NCI-H1105 (cell line): ENCODE measurements around the gene HSCB.
"Not testable (repeated sequence)": the region's sequence is repeated elsewhere in the genome, so short reads cannot be mapped to it uniquely, and the experiment has no call there.

Experiments used
- DNase-seq: peaks from one replicate; lab custom pipeline; 2025; lab: John Stamatoyannopoulos, UW

Gene HSCB

DNA sequence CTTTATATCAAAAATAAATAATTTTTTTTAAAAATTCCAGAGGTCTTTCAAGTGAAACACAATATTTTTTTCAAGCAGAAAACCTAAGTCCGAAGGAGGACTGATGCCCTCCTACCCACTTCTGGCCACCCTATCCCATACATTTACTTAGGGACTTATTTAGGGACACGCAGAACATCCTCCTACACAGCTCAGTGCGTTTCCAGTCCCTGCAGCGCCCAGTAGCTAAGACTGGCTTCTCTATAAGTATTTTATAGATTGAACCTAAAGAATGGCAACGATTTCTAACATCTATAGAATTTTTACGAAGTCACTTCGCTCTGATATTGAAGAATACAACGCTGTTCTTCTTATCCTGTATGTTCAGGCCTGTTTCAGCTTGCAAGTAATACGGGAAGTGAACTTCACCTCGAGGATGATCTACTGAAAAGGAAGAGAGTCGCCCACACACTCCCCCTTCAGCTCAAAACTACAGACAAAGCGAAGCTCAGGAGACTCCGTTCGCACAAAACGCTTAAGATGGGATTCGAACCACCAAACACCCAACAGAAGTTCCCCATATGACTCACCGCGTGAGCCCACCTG is 547 bp upstream of the HSCB start:
- no peak for DNase-seq

DNA sequence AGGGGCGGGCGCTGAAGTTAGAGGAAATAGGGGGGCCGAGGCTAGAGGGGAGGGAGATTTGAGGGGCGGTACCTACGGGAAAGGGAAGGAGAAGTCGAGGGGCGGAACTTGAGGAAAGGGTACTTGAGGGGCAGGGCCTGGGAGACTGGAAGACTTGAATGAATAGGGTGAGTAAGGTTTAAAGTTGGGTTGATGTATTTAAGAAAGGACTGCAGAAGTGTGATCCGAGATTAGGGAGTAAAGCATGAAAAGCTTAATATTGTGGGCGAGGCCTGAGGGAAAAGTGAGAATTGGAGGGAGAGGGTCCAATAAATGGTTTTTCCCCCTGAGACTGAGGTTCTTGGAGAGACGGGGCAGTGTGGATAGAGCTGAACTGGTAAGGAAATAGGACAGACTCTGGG is 723 bp downstream of the HSCB start:
- no peak for DNase-seq

- no peak for DNase-seq
Measured at GRCh38 chr22:28743852-28744251, 2.0 kb downstream of the HSCB start.

DNA sequence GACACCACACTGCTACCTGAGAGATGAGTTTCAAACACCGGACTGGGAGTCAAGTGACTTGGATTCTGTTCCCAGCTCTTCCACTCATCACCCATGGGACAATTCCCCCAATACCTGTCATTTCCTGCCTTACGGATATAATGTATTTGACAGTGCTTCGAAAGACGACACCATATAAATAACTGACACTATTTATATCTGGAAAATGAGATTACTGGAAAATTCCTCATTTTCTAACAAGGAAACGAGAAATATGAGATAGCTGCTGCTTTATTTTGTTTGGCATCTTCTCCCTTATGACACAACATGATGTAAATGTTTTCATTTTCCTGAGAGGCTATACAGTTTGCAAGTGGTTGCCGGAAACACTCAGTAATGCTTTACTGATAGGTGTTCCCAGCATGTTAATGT is 8.6 kb downstream of the HSCB start:
- no peak for DNase-seq

GRCh38 chr22:28754512-28754911 is 12.7 kb downstream of the HSCB start:
- not testable (repeated sequence) for DNase-seq

- DNase-seq = peak; percentile 6
Measured at GRCh38 chr22:28759861-28760560, 18.2 kb downstream of the HSCB start.

DNA sequence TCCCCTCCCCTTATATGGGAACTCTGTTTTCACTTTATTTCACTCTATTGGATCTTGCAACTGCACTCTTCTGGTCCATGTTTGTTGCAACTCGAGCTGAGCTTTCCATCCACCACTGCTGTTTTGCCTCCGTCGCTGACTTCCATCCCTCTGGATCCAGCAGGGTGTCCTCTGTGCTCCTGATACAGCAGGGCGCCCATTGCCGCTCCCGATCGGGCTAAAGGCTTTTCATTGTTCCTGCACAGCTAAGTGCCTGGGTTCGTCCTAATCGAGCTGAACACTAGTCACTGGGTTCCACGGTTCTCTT is 19.6 kb downstream of the HSCB start:
- no peak for DNase-seq

- not testable (repeated sequence) for DNase-seq
Measured at GRCh38 chr22:28762000-28762399, 20.2 kb downstream of the HSCB start.

- DNase-seq = no peak
Measured at GRCh38 chr22:28766628-28767027, 24.8 kb downstream of the HSCB start.

GRCh38 chr22:28768701-28769393 is 27.0 kb downstream of the HSCB start:
- no peak for DNase-seq

DNA sequence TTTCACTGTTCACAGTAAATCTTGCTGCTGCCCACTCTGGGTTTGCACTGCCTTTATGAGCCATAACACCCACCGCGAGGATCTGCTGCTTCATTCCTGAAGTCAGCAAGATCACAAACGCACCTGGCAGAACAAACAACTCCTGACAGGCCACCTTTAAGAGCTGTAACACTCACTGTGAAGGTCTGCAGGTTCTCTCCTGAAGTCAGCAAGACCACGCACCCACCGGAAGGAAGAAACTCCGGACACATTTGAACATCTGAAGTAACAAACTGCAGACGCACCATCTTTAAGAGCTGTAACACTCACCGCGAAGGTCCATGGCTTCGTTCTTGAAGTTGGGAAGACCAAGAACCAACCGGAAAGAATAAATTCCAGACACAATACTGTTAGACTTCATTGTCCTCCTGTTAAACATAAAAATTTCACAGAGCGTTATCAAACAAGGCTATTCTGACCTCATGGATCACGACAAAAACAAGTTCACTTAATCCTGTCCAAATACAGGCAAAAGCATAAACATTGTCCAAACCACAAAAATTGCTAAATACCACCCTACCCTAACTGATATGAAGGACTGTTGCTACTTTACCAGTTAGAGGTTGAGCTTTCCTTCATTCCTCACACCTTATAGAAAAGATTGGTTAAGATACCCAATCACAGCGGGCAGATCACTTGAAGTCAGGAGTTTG is 27.7 kb downstream of the HSCB start:
- no peak for DNase-seq

GRCh38 chr22:28771195-28771791 is 29.5 kb downstream of the HSCB start:
- DNase-seq = peak; percentile 81

GRCh38 chr22:28772633-28773460 is 31.0 kb downstream of the HSCB start, which contains the start of gene CCDC117:
TSS of gene CCDC117 (plus strand) at chr22:28772695. CDS start at chr22:28772850, 155 bp downstream.
- DNase-seq = peak; percentile 90

- no peak for DNase-seq
Measured at GRCh38 chr22:28773461-28773867, 31.6 kb downstream of the HSCB start.

- DNase-seq = no peak
Measured at GRCh38 chr22:28774378-28774777, 32.5 kb downstream of the HSCB start.

DNA sequence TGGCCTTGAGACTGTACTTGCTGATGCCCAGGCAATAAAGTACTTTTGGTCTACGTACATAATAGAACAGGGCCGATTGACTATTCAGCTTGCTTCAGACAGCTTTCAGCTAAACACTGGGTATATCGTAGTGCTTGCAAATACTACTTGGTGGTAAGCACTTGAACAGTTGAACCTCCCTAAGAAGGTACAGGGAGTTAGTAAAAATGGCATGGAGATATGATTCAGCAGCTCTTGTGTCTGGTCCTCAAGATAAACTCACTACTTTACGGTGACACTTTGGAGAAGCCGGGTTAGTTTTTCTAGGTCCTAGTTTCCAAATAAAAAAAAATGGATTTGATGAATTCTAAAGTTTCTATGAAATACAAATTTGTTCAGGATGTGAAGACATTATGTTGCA is 38.0 kb downstream of the HSCB start:
- no peak for DNase-seq

DNA sequence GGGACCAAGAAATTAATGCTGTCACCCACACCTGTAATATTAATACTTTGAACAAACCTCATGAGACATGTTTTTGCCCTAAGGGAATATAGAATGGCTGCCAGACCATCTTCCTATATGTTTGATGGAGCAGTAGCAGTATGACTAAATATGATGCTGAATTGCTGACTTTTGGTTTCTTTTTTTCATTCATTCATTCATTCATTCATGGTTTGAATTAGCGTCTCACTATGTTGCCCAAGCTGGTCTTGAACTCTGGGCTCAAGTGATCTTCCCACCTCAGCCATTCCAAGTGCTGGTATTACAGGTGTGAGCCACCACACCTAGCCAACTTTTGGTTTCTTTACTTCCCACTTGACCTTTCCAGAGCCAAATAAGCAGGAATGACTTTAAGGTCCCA is 38.5 kb downstream of the HSCB start:
- no peak for DNase-seq

GRCh38 chr22:28783786-28784671 is 42.2 kb downstream of the HSCB start:
- no peak for DNase-seq

GRCh38 chr22:28788601-28789000 is 46.8 kb downstream of the HSCB start:
- DNase-seq = no peak

DNA sequence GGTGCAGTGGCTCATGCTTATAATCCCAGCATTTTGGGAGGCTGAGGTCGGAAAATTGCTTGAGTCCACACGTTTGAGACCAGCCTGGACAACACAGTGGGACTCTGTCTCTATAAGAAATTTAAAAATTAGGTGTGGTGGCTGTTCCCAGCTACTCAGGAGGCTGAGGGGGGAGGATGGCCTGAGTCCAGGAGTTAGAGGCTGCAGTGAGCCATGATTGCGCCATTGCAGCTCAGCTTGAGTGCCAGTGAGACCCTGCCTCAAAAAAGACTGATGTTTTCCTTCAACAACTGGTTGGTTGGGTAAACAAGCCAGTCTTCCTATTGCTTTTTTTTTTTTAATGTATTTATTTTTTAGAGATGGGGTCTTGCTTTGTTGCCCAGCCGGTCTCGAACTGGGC is 49.3 kb downstream of the HSCB start:
- DNase-seq = no peak
